G401.6 (cell line): ENCODE data around the gene ZDHHC9.

Source experiments
- FAIRE-seq: peaks from 2 replicates; lab custom pipeline; 2012; peaks lifted over from hg19 to GRCh38; lab: Jason Lieb, UNC

ZDHHC9 gene

GRCh38 chrX:129785160-129785947 lies 58.3 kb downstream of the ZDHHC9 start:
- no peak for FAIRE-seq

- FAIRE-seq, result no peak
Measured at GRCh38 chrX:129784371-129784770, 59.3 kb downstream of the ZDHHC9 start.

- no peak for FAIRE-seq
Measured at GRCh38 chrX:129783291-129783713, 60.4 kb downstream of the ZDHHC9 start.

DNA sequence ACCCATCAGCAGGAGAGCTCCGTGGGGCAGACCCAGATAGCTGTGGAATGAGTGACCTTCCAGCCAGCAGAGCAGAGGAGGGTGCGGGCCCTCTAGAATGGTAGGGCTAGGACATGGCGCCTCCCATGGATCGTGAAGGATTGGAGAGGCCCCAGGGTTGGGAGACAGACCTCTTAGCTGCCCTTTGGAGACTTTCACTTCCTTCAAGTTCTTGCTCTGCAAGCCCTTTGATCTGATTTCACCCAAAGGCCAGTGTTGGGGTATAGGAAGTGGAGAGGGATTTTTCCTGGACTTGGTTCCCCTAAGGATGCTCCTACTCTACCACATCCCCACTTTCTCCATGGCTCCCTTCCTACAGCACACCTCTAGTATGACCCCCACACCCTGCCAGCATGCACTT lies 61.0 kb downstream of the ZDHHC9 start:
- no peak for FAIRE-seq

- no peak for FAIRE-seq
Measured at GRCh38 chrX:129781680-129782495, 61.8 kb downstream of the ZDHHC9 start.

GRCh38 chrX:129781134-129781672 lies 62.5 kb downstream of the ZDHHC9 start:
- no peak for FAIRE-seq

GRCh38 chrX:129780441-129781105 lies 63.1 kb downstream of the ZDHHC9 start:
- no peak for FAIRE-seq

- no peak for FAIRE-seq
Measured at GRCh38 chrX:129779747-129780146, 63.9 kb downstream of the ZDHHC9 start, which contains the start of gene SASH3. TSS of gene SASH3 (plus strand) at chrX:129779949. CDS start at chrX:129780098, 149 bp downstream.

GRCh38 chrX:129779086-129779672 lies 64.5 kb downstream of the ZDHHC9 start:
- no peak for FAIRE-seq

DNA sequence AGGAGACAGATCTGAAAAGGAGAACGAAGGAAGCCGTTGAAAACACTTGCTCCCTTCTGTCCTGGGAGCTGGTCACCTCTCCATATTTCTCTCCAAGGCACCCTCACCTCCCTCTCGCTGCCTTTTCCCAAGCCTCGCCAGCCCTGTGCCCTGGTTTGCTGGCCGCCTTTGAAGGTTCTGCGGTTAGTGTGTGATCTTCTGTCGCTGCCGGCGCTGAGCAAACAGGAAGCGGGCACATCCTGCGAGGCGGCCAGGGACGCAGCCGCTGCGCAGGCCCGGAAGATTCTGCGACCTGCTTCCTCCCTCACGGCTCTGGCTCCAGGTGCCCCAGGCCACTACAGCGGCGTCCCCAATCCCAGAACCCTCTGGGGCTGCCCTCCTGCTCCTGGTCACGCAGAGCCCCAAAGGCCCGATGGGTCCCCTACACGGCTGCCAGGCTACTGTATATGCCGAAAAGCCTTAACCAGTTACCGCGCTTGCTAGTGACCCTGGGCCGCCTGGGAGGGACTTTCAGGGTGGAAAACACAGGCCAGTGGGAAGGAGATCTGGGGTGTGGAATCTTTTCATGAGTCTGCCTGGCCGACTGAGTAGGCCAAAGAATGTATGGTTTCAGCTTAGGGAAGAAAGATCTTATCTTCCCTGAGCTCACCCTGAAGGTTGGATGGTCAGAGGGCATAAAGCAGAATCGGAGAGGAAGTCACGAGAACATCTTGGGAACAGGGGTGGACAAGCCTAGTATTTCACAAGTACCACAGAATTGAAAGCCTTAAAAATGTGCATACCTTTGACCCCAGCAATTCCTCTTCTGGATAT lies 66.3 kb downstream of the ZDHHC9 start:
- FAIRE-seq, result no peak

DNA sequence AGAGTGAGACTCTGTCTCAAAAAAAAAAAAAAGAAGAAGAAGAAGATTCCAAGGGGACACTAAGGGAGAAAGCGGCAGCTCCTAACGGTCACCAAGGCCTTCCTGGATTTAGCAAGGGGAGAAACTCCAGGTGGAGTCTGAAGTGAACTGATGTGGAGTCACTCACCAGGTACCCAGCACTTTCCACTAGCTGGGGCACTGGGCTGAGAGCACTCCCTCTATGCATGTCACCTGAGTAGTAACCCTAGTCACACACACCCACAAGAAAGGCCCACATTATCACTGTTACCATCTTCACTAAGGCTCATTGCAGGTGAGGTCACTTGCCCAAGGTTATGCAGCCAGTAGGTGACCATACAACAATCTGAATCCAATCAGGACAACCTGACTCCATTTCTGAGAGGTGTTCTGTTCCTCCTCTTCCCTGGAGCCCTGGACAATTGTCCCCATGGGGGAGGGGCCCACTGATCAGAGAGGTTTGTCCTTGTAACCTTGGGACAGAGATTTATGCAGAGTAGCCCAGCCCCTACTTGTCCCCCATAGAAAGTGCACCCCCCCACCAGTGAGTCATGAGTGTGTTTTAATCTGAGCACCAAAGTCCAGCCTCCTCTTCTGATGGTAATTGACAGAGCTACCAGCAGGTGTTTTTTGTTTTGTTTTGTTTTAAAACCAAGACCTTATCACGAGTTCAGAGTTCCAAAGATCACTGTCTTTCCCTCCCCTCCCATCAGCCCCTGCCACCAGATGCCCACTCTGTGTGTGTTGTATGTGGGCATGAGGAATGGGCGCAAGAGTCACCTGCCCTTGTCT lies 69.8 kb downstream of the ZDHHC9 start:
- no peak for FAIRE-seq

GRCh38 chrX:129772796-129773431 lies 70.8 kb downstream of the ZDHHC9 start:
- no peak for FAIRE-seq

DNA sequence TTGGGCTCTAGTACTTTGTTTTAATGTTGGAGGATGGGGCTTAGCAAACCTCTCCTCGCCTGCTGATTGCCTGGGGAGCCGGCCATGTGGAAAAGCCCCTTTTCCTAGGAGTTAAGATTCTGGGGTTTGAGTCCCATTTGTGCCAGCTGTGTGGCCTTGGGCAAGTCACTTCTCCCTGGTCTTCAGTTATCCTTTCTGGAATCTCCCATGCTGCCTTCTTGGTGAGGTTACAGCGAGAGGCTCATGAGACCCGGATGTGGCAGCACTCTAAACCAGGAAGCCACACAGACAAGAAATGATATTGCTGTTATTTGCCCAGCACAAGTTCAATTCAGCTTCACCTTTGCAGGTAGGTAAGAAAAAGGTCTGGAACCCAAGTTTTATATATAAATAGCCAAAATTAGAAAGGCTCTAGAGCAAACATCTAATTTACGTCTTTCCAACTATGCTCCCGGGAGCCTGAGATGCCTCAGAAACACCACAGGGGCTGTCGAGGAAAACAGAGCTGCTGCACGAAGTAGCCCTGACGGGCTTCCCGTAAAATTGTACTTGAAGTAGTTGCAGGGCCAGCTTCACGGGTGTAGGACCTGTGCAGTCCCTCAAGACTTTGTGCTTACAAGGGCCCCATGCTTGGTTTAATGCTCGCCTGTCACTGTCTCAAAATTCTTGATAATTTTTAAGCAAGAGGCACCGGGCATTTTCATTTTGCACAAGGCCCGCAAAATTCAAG lies 72.3 kb downstream of the ZDHHC9 start:
- no peak for FAIRE-seq

GRCh38 chrX:129769467-129770154 lies 74.1 kb downstream of the ZDHHC9 start:
- no peak for FAIRE-seq

DNA sequence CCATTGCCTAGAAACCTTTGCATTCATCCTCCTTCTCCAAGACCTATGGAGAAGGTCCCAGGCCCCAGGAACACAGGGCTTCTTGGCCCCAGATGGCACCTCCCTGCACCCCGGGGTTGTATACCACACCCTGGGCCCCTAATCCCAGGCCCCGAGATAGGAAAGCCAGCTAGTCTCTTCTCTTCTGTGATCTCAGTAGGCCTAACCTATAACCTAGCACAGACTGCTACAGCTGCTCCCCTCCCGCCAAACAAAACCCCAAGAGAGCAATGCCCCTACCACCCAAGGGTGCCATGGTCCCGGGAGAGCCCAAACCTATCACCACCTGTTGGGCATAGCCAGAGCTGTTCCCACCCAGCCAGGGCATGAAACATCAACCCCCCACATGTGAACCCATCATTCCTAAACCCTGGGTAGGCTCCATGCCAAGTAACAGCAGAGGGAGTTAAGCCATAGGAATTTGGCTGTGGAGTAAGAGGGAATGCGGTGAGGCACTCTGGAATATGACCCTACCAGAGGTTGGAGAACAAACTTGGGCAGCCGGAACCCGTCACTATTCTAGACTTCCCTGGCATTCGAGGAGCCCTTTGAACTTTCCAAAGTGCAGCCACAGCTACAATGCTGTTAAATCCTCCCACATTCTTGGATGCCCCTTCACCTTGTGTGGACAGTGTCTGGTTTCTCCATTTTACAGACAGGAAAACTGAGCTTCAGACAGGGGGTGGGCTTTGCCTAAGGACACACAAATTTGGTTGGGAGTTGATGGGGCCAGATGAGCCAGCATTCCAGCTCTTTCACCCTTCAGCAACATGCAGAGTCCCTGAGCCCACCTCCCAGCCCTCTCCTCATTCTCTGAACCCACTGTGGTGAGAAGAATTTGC lies 74.9 kb downstream of the ZDHHC9 start:
- no peak for FAIRE-seq

DNA sequence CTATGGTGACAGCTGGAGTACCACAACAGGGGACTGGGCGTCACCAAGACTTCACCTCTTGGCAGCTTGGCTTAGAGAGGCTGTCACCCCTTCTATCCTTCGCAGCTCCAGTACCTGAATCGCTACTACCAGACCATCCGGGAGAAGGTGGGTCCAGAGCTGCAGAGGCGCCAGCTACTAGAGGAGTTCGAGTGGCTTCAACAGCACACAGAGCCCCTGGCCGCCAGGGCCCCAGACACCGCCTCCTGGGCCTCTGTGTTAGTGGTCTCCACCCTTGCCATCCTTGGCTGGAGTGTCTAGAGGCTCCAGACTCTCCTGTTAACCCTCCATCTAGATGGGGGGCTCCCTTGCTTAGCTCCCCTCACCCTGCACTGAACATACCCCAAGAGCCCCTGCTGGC lies 75.5 kb downstream of the ZDHHC9 start:
- FAIRE-seq, result no peak

DNA sequence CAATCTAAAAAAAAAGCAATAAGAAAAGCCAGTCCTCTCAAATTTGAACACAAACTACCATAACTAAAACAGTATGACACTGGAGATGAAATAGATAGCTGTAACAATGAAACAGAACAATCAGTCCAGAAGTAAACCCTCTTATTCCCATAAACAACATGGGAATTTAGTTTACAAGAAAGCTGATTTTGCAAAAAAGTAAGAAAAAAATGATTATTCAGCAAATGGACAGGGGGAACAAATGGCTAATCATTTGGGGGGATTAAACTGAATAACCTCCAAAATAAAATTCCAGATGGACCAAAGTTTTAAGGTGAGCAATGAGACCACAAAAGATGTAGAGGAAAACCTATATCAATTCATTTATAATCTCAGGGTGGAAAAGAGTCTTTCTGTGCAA lies 80.0 kb downstream of the ZDHHC9 start:
- FAIRE-seq, result no peak

DNA sequence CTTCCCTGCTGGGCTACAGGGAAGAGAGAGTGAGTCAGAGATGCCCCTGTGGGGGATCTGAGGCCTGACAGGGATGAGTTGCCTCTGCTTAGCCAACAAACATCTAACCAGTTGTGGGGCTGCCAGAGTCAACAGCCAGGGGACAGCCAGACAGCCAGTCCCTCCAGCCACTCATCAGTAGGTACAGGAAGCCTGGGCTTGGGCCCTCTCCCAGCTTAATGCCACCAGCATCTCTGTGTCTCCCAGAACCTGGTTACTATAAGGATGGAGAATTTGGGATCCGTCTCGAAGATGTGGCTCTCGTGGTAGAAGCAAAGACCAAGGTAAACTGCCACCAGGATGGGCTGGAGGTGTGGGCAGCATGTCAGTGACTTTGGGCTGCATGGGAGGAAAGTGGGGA lies 81.2 kb downstream of the ZDHHC9 start:
- FAIRE-seq, result no peak
